ENCODE data around the gene BCL11B. TPM values are rescaled to one million over a fixed set of nuclear protein-coding genes. Genes with fewer than 3 reads are reported as not detected.
A peak's percentile ranks its signal among the peaks of the same experiment; 100 is the strongest.

BCL11B gene
- total RNA-seq, 1 donor from 2014 or later: 11.5 TPM

DNA sequence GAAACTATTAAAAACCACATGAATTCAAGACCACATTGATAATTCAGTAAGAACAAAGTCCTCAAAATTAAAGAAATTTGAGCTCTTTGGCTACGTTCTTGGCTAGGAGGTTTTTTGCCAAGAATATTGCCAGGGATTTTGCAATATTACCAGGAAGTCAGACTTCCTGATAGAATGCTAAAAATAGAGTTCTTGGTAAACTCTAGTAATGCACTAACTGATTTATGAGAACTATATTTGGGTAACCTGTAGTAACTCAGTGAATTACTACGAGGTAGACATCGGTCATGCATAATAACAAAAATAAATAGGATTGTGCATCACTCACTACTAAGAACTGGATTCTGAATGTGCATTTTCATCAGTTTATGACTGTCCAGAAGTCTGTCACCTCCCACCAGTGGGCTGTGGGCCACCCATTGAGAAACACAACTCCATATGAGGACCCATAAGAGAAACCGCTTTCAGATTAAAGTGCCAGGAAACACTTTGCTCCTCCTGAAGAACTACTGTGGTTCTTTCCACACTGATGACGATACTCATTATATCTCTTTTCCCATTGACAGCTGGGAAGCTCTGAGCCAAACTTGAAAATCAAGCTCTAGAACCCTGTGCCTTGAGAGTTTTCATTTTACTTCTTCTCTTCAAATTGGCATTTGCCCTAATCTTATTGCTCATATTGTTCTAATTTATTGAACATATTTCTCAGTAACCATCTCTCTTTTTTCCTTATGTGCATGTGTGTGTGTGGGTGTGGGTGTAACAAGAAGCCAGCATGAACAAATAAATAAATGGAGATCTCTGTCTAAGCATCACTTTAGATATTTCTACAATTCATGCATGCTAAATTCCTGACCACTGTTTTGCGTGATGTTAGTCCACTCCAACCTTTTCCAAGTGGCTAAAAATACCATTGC is 116.6 kb downstream of the BCL11B start:
- no peak for DNase-seq (ENCODE audit: extremely low spot score in 2 of 2)
- Histone ChIP-seq H3K36me3 (no peaks in the 10 kb centered on the region), H3K4me3 (no peak overlapping the region), H3K4me1 (no peaks in the 10 kb centered on the region), H3K9me3 (no peaks in the 10 kb centered on the region), H3K27ac (no peak overlapping the region), H3K27me3 (no peaks in the 10 kb centered on the region)
- TF ChIP-seq, protein P1, sequence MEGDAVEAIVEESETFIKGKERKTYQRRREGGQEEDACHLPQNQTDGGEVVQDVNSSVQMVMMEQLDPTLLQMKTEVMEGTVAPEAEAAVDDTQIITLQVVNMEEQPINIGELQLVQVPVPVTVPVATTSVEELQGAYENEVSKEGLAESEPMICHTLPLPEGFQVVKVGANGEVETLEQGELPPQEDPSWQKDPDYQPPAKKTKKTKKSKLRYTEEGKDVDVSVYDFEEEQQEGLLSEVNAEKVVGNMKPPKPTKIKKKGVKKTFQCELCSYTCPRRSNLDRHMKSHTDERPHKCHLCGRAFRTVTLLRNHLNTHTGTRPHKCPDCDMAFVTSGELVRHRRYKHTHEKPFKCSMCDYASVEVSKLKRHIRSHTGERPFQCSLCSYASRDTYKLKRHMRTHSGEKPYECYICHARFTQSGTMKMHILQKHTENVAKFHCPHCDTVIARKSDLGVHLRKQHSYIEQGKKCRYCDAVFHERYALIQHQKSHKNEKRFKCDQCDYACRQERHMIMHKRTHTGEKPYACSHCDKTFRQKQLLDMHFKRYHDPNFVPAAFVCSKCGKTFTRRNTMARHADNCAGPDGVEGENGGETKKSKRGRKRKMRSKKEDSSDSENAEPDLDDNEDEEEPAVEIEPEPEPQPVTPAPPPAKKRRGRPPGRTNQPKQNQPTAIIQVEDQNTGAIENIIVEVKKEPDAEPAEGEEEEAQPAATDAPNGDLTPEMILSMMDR (IDR thresholded peaks at IDR 0.05): no peak
- TF ChIP-seq POLR2AphosphoS5 (IDR thresholded peaks at IDR 0.05; ENCODE audit: insufficient read depth in 1 of 2, low read depth in 1 of 2): no peak
- TF ChIP-seq POLR2A (IDR thresholded peaks at IDR 0.05): no peak
- intact Hi-C loops (cut with DNase I): no loop called here

- no peak for TF ChIP-seq POLR2A (IDR thresholded peaks at IDR 0.05)
- TF ChIP-seq, protein P1 (IDR thresholded peaks at IDR 0.05): no peak
- no peak for TF ChIP-seq POLR2AphosphoS5 (IDR thresholded peaks at IDR 0.05; ENCODE audit: insufficient read depth in 1 of 2, low read depth in 1 of 2)
- no peak overlapping the region for H3K27ac ChIP-seq
- no peaks in the 10 kb centered on the region for H3K4me1 ChIP-seq
- no peak overlapping the region for H3K4me3 ChIP-seq
- intact Hi-C loops (cut with DNase I): no loop called here
- no peaks in the 10 kb centered on the region for H3K36me3 ChIP-seq
- no peaks in the 10 kb centered on the region for H3K27me3 ChIP-seq
- DNase-seq (ENCODE audit: extremely low spot score in 2 of 2): peak; percentile 42 to 87
- H3K9me3 ChIP-seq: no peaks in the 10 kb centered on the region
These were observed 121.8 kb downstream of the BCL11B start for GRCh38 chr14:99150236-99150635.

DNA sequence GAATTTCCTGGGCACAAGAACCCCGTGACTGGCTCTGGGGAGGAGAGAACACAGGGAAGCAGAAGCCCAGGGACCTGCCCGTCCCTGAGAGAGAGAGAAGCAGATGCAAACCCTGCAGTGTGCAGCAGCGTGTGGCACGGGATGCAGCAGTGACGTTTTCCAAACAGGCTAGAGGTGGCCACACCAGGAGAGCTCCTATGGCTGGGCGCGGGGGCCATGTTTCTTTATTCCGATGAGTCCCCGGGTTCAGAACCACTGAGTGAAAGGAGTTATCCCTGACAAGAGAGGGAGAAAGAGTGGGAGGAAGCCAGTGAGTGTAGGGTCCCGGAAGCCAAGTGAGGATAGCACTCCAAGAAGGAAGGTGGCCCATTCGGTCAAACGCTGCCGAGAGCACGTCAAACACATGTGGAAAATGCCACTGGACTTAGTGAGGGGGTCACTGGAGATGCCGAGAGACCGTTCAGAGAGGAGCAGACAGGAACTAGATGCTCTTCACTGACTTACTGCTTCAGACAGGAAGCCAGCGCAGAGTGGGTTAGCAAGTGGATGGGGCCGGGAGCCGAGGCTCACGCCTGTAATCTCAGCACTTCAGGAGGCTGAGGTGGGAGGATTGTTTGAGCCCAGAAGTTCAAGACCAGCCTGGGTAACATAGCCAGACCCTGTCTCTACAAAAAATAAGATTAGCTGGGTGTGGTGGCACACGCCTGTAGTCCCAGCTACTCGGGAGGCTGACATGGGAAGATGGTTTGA is 123.0 kb downstream of the BCL11B start:
- DNase-seq (ENCODE audit: extremely low spot score in 2 of 2): peak; percentile 54 to 81
- intact Hi-C loops (cut with DNase I): no loop called here
- no peaks in the 10 kb centered on the region for H3K9me3 ChIP-seq
- H3K36me3 ChIP-seq: no peaks in the 10 kb centered on the region
- H3K27ac ChIP-seq: no peak overlapping the region
- H3K4me1 ChIP-seq: no peaks in the 10 kb centered on the region
- TF ChIP-seq, protein P1 (IDR thresholded peaks at IDR 0.05): no peak
- TF ChIP-seq POLR2AphosphoS5 (IDR thresholded peaks at IDR 0.05; ENCODE audit: insufficient read depth in 1 of 2, low read depth in 1 of 2) (no peak), POLR2A (IDR thresholded peaks at IDR 0.05) (no peak)
- no peak overlapping the region for H3K4me3 ChIP-seq
- H3K27me3 ChIP-seq: no peaks in the 10 kb centered on the region

- intact Hi-C loops (cut with DNase I): no loop called here
- Histone ChIP-seq H3K4me3 (no peak overlapping the region), H3K4me1 (no peaks in the 10 kb centered on the region), H3K36me3 (no peaks in the 10 kb centered on the region), H3K27ac (no peak overlapping the region), H3K27me3 (no peaks in the 10 kb centered on the region), H3K9me3 (no peaks in the 10 kb centered on the region)
- TF ChIP-seq POLR2A (IDR thresholded peaks at IDR 0.05): no peak
- TF ChIP-seq, protein P1 (IDR thresholded peaks at IDR 0.05): no peak
- no peak for TF ChIP-seq POLR2AphosphoS5 (IDR thresholded peaks at IDR 0.05; ENCODE audit: insufficient read depth in 1 of 2, low read depth in 1 of 2)
- DNase-seq (ENCODE audit: extremely low spot score in 2 of 2): peak; percentile 37 to 67
These were observed 123.9 kb downstream of the BCL11B start for GRCh38 chr14:99148131-99148530.

All from vagina (tissue), 2 donors.